Suprapubic skin (tissue), 4 donors: ENCODE results near the gene CREB1. TPM values are rescaled to one million over a fixed set of nuclear protein-coding genes. Genes with fewer than 3 reads are reported as not detected.
"Not testable (repeated sequence)": the region's sequence is repeated elsewhere in the genome, so short reads cannot be mapped to it uniquely, and the experiment has no call there.

Experiments
- DNase-seq, 2 donors: peaks; one replicate each; pipeline ENCODE4 v3.0.0-alpha.2; 2019; ENCODE audit warnings: low spot score in 2 of 2
- H3K27ac ChIP-seq: fragments of 200-600 bp; sonication (generic); one replicate; pipeline ENCODE4 v1.5.1; 2019
- H3K27me3 ChIP-seq: fragments of 200-600 bp; sonication (generic); one replicate; pipeline ENCODE4 v1.5.1; 2019
- H3K36me3 ChIP-seq: fragments of 200-600 bp; sonication (generic); one replicate; pipeline ENCODE4 v1.5.1; 2019
- H3K4me1 ChIP-seq: fragments of 200-600 bp; sonication (generic); one replicate; pipeline ENCODE4 v1.5.1; 2019
- H3K4me3 ChIP-seq: fragments of 200-600 bp; sonication (generic); one replicate; pipeline ENCODE4 v1.5.1; 2019; ENCODE audit warnings: mild to moderate bottlenecking
- H3K9me3 ChIP-seq: fragments of 200-600 bp; sonication (generic); one replicate; pipeline ENCODE4 v1.5.1; 2019
- EP300 ChIP-seq: sonication (generic); formaldehyde crosslinking; IDR thresholded peaks from one replicate; pipeline ENCODE4 v1.6.1; 2017; ENCODE audit warnings: antibody characterized with exemption
- POLR2A ChIP-seq, 2 donors: fragments of 450-650 bp; IDR thresholded peaks; one replicate each; pipeline ENCODE4 v1.6.1; 2017; ENCODE audit warnings: antibody characterized with exemption in 2 of 2, mild to moderate bottlenecking in 2 of 2, moderate library complexity in 2 of 2
- POLR2AphosphoS5 ChIP-seq, 3 donors: sonication (generic); formaldehyde crosslinking; IDR thresholded peaks; one replicate each; pipeline ENCODE4 v1.6.1; 2017; ENCODE audit warnings: antibody characterized with exemption in 3 of 3
- WGBS: methylation state at CpG from one replicate; pipeline ENCODE4 v1.1.5; 2018; 5-methylcytosine and 5-hydroxymethylcytosine counted together
- total RNA-seq, 4 donors: library from RNA; depleted of rRNA; stranded (reverse); fragments of >200 nt; gene quantifications; one replicate each; pipeline ENCODE4 v1.1.0, GENCODE V29; 2016
- TF ChIP-seq, protein P1 (sequence below), 2 donors: fragments of 200-600 bp in 1 of 2; fragments of 450-650 bp in 1 of 2; sonication (generic) in 1 of 2; IDR thresholded peaks; one replicate each; pipeline ENCODE4 v1.5.1; 2016 to 2019; ENCODE audit warnings: antibody characterized with exemption in 2 of 2, mild to moderate bottlenecking in 1 of 2, moderate library complexity in 1 of 2

Gene CREB1
- total RNA-seq, 4 donors from 2014 or later, result 33.3 to 90.4 (median 55.1) TPM

- no peaks in the 10 kb centered on the region for H3K36me3 ChIP-seq
- H3K4me1 ChIP-seq, result no peaks in the 10 kb centered on the region
- H3K27me3 ChIP-seq, result no peaks in the 10 kb centered on the region
- no peak overlapping the region for H3K4me3 ChIP-seq
- WGBS, result 70% methylated on average over 1 of the region's 1 CpG
- no peaks in the 10 kb centered on the region for H3K9me3 ChIP-seq
- H3K27ac ChIP-seq, result no peak overlapping the region
- DNase-seq, result no peak
- no peak for TF ChIP-seq EP300
- TF ChIP-seq, protein P1, sequence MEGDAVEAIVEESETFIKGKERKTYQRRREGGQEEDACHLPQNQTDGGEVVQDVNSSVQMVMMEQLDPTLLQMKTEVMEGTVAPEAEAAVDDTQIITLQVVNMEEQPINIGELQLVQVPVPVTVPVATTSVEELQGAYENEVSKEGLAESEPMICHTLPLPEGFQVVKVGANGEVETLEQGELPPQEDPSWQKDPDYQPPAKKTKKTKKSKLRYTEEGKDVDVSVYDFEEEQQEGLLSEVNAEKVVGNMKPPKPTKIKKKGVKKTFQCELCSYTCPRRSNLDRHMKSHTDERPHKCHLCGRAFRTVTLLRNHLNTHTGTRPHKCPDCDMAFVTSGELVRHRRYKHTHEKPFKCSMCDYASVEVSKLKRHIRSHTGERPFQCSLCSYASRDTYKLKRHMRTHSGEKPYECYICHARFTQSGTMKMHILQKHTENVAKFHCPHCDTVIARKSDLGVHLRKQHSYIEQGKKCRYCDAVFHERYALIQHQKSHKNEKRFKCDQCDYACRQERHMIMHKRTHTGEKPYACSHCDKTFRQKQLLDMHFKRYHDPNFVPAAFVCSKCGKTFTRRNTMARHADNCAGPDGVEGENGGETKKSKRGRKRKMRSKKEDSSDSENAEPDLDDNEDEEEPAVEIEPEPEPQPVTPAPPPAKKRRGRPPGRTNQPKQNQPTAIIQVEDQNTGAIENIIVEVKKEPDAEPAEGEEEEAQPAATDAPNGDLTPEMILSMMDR (IDR thresholded peaks at IDR 0.05), result no peak
- TF ChIP-seq POLR2A (IDR thresholded peaks at IDR 0.05), result no peak
- TF ChIP-seq POLR2AphosphoS5 (IDR thresholded peaks at IDR 0.05), result no peak
Measured at GRCh38 chr2:207640661-207641060, 110.9 kb downstream of the CREB1 start.

DNA sequence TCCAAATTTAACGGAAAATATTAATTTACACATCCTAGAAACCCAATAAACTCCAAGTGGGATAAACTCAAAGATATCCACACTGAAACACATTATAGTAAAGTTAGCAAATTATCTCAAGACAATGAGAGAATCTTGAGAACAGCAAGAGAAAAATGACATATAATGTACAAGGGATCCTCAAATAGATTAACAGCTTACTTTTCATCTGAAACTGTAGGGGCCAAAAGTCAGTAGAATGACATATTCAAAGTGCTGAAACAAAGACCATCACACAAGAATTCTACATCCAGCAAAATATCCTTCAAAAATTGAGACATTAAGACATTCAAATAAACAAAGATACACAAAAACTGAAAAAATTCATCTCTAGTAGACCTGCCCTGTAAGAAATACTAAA lies 114.1 kb downstream of the CREB1 start:
- WGBS, result 94% methylated on average over 1 of the region's 1 CpG

GRCh38 chr2:207646582-207646981 lies 116.8 kb downstream of the CREB1 start:
- WGBS, result 91% methylated on average over 7 of the region's 7 CpGs
- not testable (repeated sequence) for DNase-seq, H3K4me3 ChIP-seq

More for the DNA sequence above, 114.1 kb downstream of the CREB1 start:
- DNase-seq, result no peak
- no peak overlapping the region for H3K4me3 ChIP-seq
- no peak overlapping the region for H3K27ac ChIP-seq
- H3K27me3 ChIP-seq, result no peaks in the 10 kb centered on the region
- TF ChIP-seq POLR2AphosphoS5 (IDR thresholded peaks at IDR 0.05) (no peak), POLR2A (IDR thresholded peaks at IDR 0.05) (no peak)
- H3K9me3 ChIP-seq, result no peaks in the 10 kb centered on the region
- no peaks in the 10 kb centered on the region for H3K4me1 ChIP-seq
- H3K36me3 ChIP-seq, result no peaks in the 10 kb centered on the region

More at GRCh38 chr2:207646582-207646981, 116.8 kb downstream of the CREB1 start:
- not testable (repeated sequence) for H3K4me1 ChIP-seq, H3K9me3 ChIP-seq, H3K36me3 ChIP-seq, H3K27me3 ChIP-seq, H3K27ac ChIP-seq

Other genes with a start within 250 kb of the CREB1 start
- 10 to 100 TPM in 1 of 4 donors, 1 to 10 TPM in 3; 5.6 to 24.1 (median 8.0) TPM for gene METTL21A, start 95.4 kb downstream of the CREB1 start, total RNA-seq
- 10 to 100 TPM in 1 of 4 donors, 1 to 10 TPM in 3; 3.1 to 11.3 (median 5.4) TPM for gene CCNYL1, start 181.7 kb downstream of the CREB1 start, total RNA-seq
- 1 to 10 TPM; 2.7 to 4.6 (median 3.3) TPM for gene FZD5, start 239.9 kb downstream of the CREB1 start, total RNA-seq